UCSD-AML1 (cell line): Measurements from ENCODE around the gene COPS4.
"Not testable (repeated sequence)": the region's sequence is repeated elsewhere in the genome, so short reads cannot be mapped to it uniquely, and the experiment has no call there.

ENCODE experiments used
- DNase-seq: peaks from one replicate; lab custom pipeline; 2025; ENCODE audit not compliant: unreplicated experiment; lab: John Stamatoyannopoulos, UW

Gene COPS4

DNA sequence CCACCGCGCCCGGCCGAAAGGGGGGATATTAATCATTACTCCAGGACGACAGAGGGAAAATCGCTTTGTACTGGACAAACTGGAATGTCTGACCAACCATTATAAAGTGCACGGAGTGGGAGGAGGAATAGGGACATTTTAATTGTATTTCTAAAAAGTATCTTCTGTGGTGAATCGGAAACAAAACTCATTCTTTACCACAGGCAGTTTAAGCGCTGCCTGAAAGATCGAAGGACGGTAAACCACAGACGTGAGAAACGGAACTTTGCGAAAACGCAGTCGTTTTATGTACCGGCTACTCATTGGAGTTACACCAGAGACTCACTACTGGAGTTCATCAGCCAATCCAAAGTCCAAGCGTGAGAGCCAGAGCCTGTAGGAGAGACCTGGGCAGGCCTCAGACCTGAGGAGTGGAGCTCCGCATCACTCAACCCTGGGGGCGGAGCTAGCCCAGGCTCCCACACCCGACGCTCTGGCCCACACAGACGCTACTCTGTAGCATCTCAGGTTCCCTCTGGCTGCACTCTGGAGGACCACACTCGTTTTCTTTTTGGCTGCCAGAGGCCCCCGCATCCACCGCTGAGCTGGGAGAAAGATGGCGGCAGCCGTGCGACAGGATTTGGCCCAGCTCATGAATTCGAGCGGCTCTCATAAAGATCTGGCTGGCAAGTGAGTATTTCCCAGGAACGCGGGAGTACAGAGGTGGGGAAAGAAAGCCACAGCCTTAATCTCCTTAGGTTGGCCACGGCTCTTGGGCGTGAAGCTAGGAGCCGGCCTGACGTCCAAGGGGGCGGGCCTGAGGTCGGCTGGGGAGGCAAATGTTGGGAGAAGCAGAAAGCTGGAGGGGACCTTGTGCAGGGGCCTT is at the start of gene COPS4:
TSS of gene COPS4 (plus strand) at position 554 of the 865 bp plus-strand sequence. CDS start at position 596, 42 bp downstream.
- peak; percentile 97 for DNase-seq

DNA sequence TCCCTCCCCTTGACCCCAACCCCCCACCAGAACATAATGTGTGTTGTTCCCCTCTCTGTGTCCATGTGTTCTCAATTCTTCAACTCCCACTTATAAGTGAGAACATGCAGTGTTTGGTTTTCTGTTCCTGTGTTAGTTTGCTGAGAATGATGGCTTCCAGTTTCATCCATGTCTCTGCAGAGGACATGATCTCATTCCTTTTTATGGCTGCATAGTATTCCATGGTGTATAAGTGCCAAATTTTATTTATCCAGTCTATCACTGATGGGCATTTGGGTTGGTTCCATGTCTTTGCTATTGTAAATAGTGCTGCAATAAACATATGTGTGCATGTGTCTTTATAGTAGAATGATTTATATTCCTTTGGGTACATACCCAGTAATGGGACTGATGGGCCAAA is 47.5 kb upstream of the COPS4 start:
- DNase-seq = not testable (repeated sequence)

GRCh38 chr4:82988323-82988832 is 46.6 kb upstream of the COPS4 start:
- no peak for DNase-seq

DNA sequence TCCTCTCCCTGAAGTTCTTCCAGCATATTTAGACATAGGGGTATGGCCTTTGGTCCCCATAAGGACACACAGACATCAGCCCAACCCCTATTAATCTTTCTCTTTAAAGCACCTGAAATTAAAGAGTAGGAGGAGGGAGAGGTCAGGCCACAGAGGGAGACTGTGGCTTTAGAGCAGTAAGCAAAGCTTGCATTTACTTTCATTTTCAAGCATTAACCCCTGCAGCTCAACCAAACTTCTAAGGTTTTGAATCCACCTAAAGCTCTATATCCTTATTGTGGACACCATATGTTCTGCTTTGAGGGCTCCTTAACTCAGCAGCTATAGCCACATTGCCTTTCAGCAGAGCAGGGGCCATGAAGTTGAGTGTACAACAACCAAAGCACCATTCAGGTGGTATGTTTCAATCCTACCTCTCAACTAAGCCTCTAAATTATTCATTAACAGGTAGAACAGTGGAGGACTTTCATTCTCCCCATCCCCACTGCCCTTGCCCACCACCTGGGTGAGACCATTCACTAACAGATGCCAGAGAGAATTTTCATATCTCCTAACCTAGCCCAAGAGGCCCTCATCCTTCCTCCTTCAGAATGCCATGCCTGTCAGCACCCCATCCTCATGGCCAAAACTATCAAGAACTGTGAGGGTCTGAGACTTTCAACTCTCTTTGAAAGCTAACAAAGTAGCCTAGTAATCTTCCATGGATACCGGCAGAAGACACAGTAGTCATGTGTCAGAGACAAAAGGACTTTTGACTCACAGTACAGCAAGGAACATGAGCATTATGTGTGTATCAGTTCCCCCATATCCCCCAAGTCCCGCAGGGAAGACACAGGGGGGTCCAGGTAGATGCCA is 45.2 kb upstream of the COPS4 start:
- no peak for DNase-seq

- no peak for DNase-seq
These were observed 40.1 kb upstream of the COPS4 start for GRCh38 chr4:82994834-82995233.

DNA sequence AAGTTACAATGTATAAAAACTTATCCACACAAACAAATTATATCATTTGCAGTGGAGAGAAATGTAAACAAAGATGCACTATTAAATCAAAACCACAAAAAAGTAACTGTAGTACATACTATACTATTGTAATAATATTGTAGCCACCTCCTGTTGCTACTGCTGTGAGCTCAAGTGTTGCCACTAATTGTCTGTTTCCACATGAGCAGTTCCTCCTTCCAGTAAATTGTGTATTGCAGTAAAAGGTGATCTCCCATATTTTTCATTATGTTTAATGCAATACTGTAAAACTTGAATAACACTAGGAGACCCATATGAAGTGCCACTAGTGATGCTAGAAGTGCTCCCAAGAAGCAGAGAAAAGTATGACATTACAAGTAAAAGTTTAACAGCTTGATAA is 36.1 kb upstream of the COPS4 start:
- DNase-seq = no peak

- no peak for DNase-seq
These were observed 32.7 kb upstream of the COPS4 start for GRCh38 chr4:83002329-83002728.

- DNase-seq = not testable (repeated sequence)
These were observed 31.8 kb upstream of the COPS4 start for GRCh38 chr4:83003044-83003791.

DNA sequence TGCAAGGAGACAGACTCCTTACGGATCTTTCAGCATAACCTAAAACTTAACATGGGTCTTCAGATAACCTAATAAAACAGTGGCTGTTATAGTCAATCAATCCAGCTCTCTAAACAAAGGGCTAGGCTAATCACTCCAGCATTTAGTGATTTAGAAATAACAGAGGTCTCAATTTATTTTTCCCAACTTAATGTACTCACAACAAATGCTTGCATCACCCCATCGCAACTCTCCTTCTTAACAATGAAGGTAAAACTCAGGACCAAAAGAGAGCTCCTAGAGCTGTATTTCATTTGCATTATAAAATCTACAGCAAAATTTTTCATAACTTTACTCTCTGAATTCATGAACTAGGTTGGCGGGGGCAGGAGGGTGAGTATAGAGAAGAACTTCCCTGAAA is 25.5 kb upstream of the COPS4 start:
- no peak for DNase-seq

DNA sequence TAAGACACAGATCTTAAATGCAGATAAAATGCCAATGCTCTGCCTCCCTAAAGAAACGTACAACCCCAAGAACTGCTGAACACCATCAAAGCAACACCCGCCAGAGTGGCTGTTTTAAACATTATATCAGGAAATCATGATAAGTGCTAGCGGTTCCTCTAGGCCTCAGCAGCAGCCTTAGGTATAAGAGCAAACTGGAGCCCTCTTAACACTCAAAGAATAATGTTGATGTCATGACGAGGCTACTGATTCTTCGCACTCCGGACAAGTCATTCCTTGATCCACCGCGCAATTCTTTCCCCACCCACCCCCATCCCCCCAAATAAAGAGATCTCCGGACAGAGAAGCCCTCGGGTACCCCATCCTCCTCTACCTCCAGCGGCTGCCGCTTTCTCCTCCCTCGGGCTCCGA is 24.9 kb upstream of the COPS4 start:
- DNase-seq = no peak

GRCh38 chr4:83010522-83011318 is 24.3 kb upstream of the COPS4 start, which contains the start of gene LIN54:
Gene LIN54, minus strand, starts transcription at chr4:83010823. Its CDS starts 25,979 bp downstream, at chr4:82984844.
- peak; percentile 84 for DNase-seq

GRCh38 chr4:83011689-83012199 is 23.2 kb upstream of the COPS4 start:
- no peak for DNase-seq

GRCh38 chr4:83012200-83012686 is 22.7 kb upstream of the COPS4 start:
- peak; percentile 47 for DNase-seq

- DNase-seq = peak; percentile 99
These were observed 22.1 kb upstream of the COPS4 start for GRCh38 chr4:83012687-83013419.

DNA sequence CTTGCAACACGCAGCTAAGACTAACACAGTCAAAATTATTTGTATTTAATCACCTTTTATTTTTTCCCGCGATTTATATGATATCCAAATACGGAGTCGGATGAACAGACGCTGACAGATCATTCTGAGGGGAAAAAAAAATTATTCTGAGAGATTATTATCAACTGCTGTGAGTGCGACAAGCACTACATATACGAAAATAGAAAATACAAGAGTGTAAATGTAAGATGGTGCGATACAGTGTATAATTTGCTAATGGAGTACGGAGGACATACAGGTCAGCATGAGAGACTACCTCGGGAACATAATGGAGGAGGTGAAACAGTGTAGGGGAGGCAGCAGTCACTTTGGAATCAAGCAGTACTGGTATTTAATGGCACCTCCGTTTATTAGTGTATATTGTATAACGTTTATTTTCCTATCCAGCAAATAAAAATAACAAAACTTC is 21.5 kb upstream of the COPS4 start:
- no peak for DNase-seq

GRCh38 chr4:83013902-83014301 is 21.1 kb upstream of the COPS4 start:
- no peak for DNase-seq

DNA sequence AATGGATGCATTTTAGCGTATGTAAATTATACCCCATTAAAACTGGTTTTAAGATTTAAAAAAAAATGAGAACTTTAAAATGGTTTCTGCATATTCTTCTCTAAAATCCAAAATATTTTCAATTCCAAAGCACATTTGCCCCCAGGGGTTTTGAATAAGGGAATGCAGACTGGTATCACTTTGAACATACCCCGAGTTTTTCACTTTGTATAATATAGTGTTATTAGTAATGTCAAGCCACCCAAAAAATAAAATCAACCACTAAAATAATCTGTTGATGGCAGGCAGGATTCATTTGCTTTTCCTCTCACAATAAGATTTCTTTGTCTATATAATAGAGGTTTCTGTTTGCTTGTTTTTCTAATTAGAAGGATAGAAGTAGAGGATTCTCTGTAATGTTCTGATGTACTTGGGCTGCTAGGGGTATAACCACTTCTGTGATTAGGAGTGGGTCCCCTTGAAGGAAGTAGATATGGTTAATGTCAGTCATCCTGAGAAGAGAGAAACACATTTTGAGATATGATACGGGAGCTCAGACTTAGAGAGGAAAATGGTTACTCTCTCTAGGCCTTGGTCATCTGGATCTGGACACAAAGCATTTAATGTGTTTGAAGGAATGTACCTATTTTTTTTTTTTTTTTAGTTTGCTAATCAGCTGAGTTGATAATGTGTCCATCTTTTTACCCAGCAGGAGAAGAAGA is 15.0 kb upstream of the COPS4 start:
- DNase-seq = no peak

DNA sequence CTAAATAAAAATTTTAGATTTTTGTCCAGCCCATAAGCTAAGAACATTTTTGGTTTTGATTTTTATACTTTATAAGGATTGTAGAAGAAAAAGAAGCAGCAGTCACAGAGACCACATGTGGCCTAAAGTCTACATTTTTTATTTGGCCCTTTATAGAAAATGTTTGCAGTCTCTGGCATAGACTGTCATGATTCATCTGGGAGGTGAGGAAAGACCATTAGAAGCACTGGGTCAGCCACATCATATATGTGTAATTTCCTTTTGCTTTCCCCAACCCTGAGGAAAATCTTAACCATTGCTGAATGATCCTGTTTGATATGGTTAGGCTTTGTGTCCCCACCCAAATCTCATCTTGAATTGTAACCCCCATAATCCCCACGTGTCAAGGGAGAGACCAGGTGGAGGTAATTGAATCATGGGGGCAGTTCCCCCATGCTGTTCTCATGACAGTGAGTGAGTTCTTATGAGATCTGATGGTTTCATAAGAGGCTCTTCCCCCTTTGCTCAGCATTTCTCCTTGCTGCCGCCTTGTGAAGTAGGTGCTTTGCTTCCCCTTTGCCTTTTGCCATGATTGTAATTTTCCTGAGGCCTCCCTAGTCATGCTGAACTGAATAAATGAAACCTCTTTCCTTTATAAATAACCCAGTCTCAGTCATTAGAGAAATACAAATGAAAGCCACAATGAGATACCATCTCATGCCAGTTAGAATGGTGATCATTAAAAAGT is 12.1 kb upstream of the COPS4 start:
- no peak for DNase-seq
